ENCODE data around the gene ATG16L1.

The ATG16L1 gene

GRCh38 chr2:233236820-233237589, 14.5 kb upstream of the ATG16L1 start:
- Histone ChIP-seq H3K27ac (ENCODE audit: insufficient read depth in 1 of 2, low read depth in 1 of 2, low read length in 2 of 2, poor library complexity in 1 of 2, severe bottlenecking in 2 of 2) (no peak overlapping the region), H3K36me3 (ENCODE audit: control insufficient read depth in 4 of 4, insufficient read depth in 4 of 4, low read length in 3 of 4) (no peaks in the 10 kb centered on the region), H3K4me3 (ENCODE audit: control insufficient read depth in 1 of 7, extremely low read depth in 1 of 7, insufficient read depth in 4 of 7, low read depth in 2 of 7, low read length in 6 of 7) (no peak overlapping the region), H3K4me1 (ENCODE audit: control extremely low read depth in 1 of 4, control insufficient read depth in 4 of 4, insufficient read depth in 4 of 4, low read length in 3 of 4) (peaks cover under 1 to 11% (median 8%) of the 10 kb centered on the region in 4 experiments), H3K9me3 (ENCODE audit: control extremely low read depth in 1 of 5, control insufficient read depth in 4 of 5, insufficient read depth in 2 of 5, low read depth in 1 of 5, low read length in 4 of 5) (peaks cover 0 to 13% (median 0%) of the 10 kb centered on the region in 5 experiments), H3K27me3 (replicated peaks in 2 of 5; ENCODE audit: control insufficient read depth in 4 of 5, insufficient read depth in 5 of 5, low read length in 4 of 5) (no peaks in the 10 kb centered on the region)
- 89% methylated on average over 5 of the region's 7 CpGs for WGBS (ENCODE audit: insufficient coverage)
- POLR2A ChIA-PET = no interaction called here
- no peak for DNase-seq
- CTCF ChIA-PET = interaction anchor here (1.4 kb wide), 1 partner anchor 10 kb away, joined by 4 read pairs; no protein-coding TSS in a partner anchor

DNA sequence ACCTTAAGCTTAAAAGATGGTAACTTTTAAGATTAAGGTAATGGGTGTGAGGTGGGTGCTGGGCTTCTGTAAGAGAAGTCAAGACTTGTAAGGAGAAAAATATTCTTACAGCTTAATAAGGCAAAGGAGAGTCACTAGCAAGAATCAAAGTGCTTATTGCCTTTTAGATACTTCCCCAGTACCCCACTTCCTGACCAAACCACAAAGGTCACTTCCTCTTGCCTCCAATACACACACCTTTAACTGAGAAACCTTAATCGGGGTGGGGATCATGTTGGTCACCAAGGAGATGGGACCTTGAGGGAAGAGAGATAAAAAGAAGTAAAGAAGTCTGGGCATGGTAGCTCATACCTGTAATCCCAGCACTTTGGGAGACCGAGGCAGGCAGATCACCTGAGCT, 10.6 kb upstream of the ATG16L1 start:
- peaks cover 7 to 20% (median 12%) of the 10 kb centered on the region in 4 experiments for H3K4me1 ChIP-seq (ENCODE audit: control extremely low read depth in 1 of 4, control insufficient read depth in 4 of 4, insufficient read depth in 4 of 4, low read length in 3 of 4)
- peaks cover 0 to 13% (median 0%) of the 10 kb centered on the region in 5 experiments for H3K9me3 ChIP-seq (ENCODE audit: control extremely low read depth in 1 of 5, control insufficient read depth in 4 of 5, insufficient read depth in 2 of 5, low read depth in 1 of 5, low read length in 4 of 5)
- H3K27ac ChIP-seq (ENCODE audit: insufficient read depth in 1 of 2, low read depth in 1 of 2, low read length in 2 of 2, poor library complexity in 1 of 2, severe bottlenecking in 2 of 2) = no peak overlapping the region
- WGBS (ENCODE audit: insufficient coverage) = 100% methylated on average over 1 of the region's 2 CpGs
- peak overlapping the region in 2 of 7 experiments; percentile 17 to 23 for H3K4me3 ChIP-seq (ENCODE audit: control insufficient read depth in 1 of 7, extremely low read depth in 1 of 7, insufficient read depth in 4 of 7, low read depth in 2 of 7, low read length in 6 of 7)
- DNase-seq = peak in 2 of 3 donors; percentile 23 to 37
- H3K36me3 ChIP-seq (ENCODE audit: control insufficient read depth in 4 of 4, insufficient read depth in 4 of 4, low read length in 3 of 4) = no peaks in the 10 kb centered on the region
- ChIA-PET POLR2A (interaction anchor here (1.0 kb wide), 1 partner anchor 33 kb away, joined by 4 read pairs; no protein-coding TSS in a partner anchor), CTCF (no interaction called here)
- H3K27me3 ChIP-seq (replicated peaks in 2 of 5; ENCODE audit: control insufficient read depth in 4 of 5, insufficient read depth in 5 of 5, low read length in 4 of 5) = no peaks in the 10 kb centered on the region

DNA sequence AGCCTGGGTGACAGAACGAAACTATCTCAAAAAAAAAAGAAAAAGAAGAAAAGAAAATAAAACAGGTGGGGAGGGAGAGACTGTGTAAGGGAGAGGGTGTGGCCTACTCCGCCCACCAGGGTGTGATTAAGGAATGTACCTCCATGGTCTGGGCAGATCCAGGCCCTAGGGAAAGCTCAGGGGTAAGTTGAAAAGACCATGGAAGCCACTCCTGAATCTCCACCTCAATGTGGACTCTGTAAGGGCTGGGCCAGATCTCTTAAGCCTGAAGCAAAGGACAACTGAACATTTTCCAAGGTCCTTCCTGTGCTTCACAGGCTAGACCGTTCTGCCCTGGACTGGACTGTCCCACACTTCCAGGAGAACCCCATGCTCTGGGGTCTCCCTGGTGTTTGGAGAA, 9.7 kb upstream of the ATG16L1 start:
- H3K36me3 ChIP-seq (ENCODE audit: control insufficient read depth in 4 of 4, insufficient read depth in 4 of 4, low read length in 3 of 4) = no peaks in the 10 kb centered on the region
- H3K4me1 ChIP-seq (ENCODE audit: control extremely low read depth in 1 of 4, control insufficient read depth in 4 of 4, insufficient read depth in 4 of 4, low read length in 3 of 4) = peaks cover 7 to 20% (median 12%) of the 10 kb centered on the region in 4 experiments
- H3K4me3 ChIP-seq (ENCODE audit: control insufficient read depth in 1 of 7, extremely low read depth in 1 of 7, insufficient read depth in 4 of 7, low read depth in 2 of 7, low read length in 6 of 7) = no peak overlapping the region
- ChIA-PET POLR2A (interaction anchor here (0.6 kb wide), 1 partner anchor 10 kb away, joined by 4 read pairs; no protein-coding TSS in a partner anchor), CTCF (interaction anchor here (1.1 to 2.4 kb wide), 2 partner anchors 9 to 386 kb away, joined by 3 to 7 read pairs; partner anchors contain the start of gene ATG16L1)
- no peaks in the 10 kb centered on the region for H3K27me3 ChIP-seq (replicated peaks in 2 of 5; ENCODE audit: control insufficient read depth in 4 of 5, insufficient read depth in 5 of 5, low read length in 4 of 5)
- H3K9me3 ChIP-seq (ENCODE audit: control extremely low read depth in 1 of 5, control insufficient read depth in 4 of 5, insufficient read depth in 2 of 5, low read depth in 1 of 5, low read length in 4 of 5) = peaks cover 0 to 13% (median 0%) of the 10 kb centered on the region in 5 experiments
- WGBS (ENCODE audit: insufficient coverage) = 100% methylated on average over 2 of the region's 3 CpGs
- DNase-seq = no peak
- no peak overlapping the region for H3K27ac ChIP-seq (ENCODE audit: insufficient read depth in 1 of 2, low read depth in 1 of 2, low read length in 2 of 2, poor library complexity in 1 of 2, severe bottlenecking in 2 of 2)

- WGBS (ENCODE audit: insufficient coverage) = 82% methylated on average over 7 of the region's 14 CpGs
- peaks cover 7 to 20% (median 12%) of the 10 kb centered on the region in 4 experiments for H3K4me1 ChIP-seq (ENCODE audit: control extremely low read depth in 1 of 4, control insufficient read depth in 4 of 4, insufficient read depth in 4 of 4, low read length in 3 of 4)
- ChIA-PET POLR2A (interaction anchor here (0.6 kb wide), 2 partner anchors 24 to 30 kb away, joined by 3 read pairs; no protein-coding TSS in a partner anchor), CTCF (interaction anchor here (1.1 to 2.4 kb wide), 2 partner anchors 9 to 386 kb away, joined by 3 to 7 read pairs; partner anchors contain the start of gene ATG16L1)
- DNase-seq = peak; percentile 44 to 86 (median 81)
- H3K9me3 ChIP-seq (ENCODE audit: control extremely low read depth in 1 of 5, control insufficient read depth in 4 of 5, insufficient read depth in 2 of 5, low read depth in 1 of 5, low read length in 4 of 5) = peaks cover 0 to 9% (median 0%) of the 10 kb centered on the region in 5 experiments
- H3K27me3 ChIP-seq (replicated peaks in 2 of 5; ENCODE audit: control insufficient read depth in 4 of 5, insufficient read depth in 5 of 5, low read length in 4 of 5) = no peaks in the 10 kb centered on the region
- no peak overlapping the region for H3K27ac ChIP-seq (ENCODE audit: insufficient read depth in 1 of 2, low read depth in 1 of 2, low read length in 2 of 2, poor library complexity in 1 of 2, severe bottlenecking in 2 of 2)
- H3K4me3 ChIP-seq (ENCODE audit: control insufficient read depth in 1 of 7, extremely low read depth in 1 of 7, insufficient read depth in 4 of 7, low read depth in 2 of 7, low read length in 6 of 7) = peak overlapping the region in 1 of 7 experiments; percentile 43
- no peaks in the 10 kb centered on the region for H3K36me3 ChIP-seq (ENCODE audit: control insufficient read depth in 4 of 4, insufficient read depth in 4 of 4, low read length in 3 of 4)
These were observed 9.1 kb upstream of the ATG16L1 start for GRCh38 chr2:233242231-233242927.

- H3K27ac ChIP-seq (ENCODE audit: insufficient read depth in 1 of 2, low read depth in 1 of 2, low read length in 2 of 2, poor library complexity in 1 of 2, severe bottlenecking in 2 of 2) = no peak overlapping the region
- CTCF ChIA-PET = interaction anchor here (2.4 kb wide), 1 partner anchor 8 kb away, joined by 7 read pairs; the partner anchor contains the start of gene ATG16L1
- no peak overlapping the region for H3K4me3 ChIP-seq (ENCODE audit: control insufficient read depth in 1 of 7, extremely low read depth in 1 of 7, insufficient read depth in 4 of 7, low read depth in 2 of 7, low read length in 6 of 7)
- WGBS (ENCODE audit: insufficient coverage) = 100% methylated on average over 4 of the region's 4 CpGs
- no peaks in the 10 kb centered on the region for H3K36me3 ChIP-seq (ENCODE audit: control insufficient read depth in 4 of 4, insufficient read depth in 4 of 4, low read length in 3 of 4)
- no peak for DNase-seq
- H3K4me1 ChIP-seq (ENCODE audit: control extremely low read depth in 1 of 4, control insufficient read depth in 4 of 4, insufficient read depth in 4 of 4, low read length in 3 of 4) = peaks cover 7 to 23% (median 12%) of the 10 kb centered on the region in 4 experiments
- H3K27me3 ChIP-seq (replicated peaks in 2 of 5; ENCODE audit: control insufficient read depth in 4 of 5, insufficient read depth in 5 of 5, low read length in 4 of 5) = no peaks in the 10 kb centered on the region
- no peaks in the 10 kb centered on the region for H3K9me3 ChIP-seq (ENCODE audit: control extremely low read depth in 1 of 5, control insufficient read depth in 4 of 5, insufficient read depth in 2 of 5, low read depth in 1 of 5, low read length in 4 of 5)
- POLR2A ChIA-PET = interaction anchor here (0.6 kb wide), 1 partner anchor 31 kb away, joined by 3 read pairs; no protein-coding TSS in a partner anchor
These were observed 8.1 kb upstream of the ATG16L1 start for GRCh38 chr2:233243348-233243747.

GRCh38 chr2:233244818-233245217, 6.7 kb upstream of the ATG16L1 start:
- no peaks in the 10 kb centered on the region for H3K9me3 ChIP-seq (ENCODE audit: control extremely low read depth in 1 of 5, control insufficient read depth in 4 of 5, insufficient read depth in 2 of 5, low read depth in 1 of 5, low read length in 4 of 5)
- no peaks in the 10 kb centered on the region for H3K27me3 ChIP-seq (replicated peaks in 2 of 5; ENCODE audit: control insufficient read depth in 4 of 5, insufficient read depth in 5 of 5, low read length in 4 of 5)
- 64% methylated on average over 1 of the region's 5 CpGs for WGBS (ENCODE audit: insufficient coverage)
- H3K27ac ChIP-seq (ENCODE audit: insufficient read depth in 1 of 2, low read depth in 1 of 2, low read length in 2 of 2, poor library complexity in 1 of 2, severe bottlenecking in 2 of 2) = no peak overlapping the region
- POLR2A ChIA-PET = no interaction called here
- CTCF ChIA-PET = no interaction called here
- no peak for DNase-seq
- peaks cover 13 to 36% (median 20%) of the 10 kb centered on the region in 4 experiments for H3K4me1 ChIP-seq (ENCODE audit: control extremely low read depth in 1 of 4, control insufficient read depth in 4 of 4, insufficient read depth in 4 of 4, low read length in 3 of 4)
- H3K4me3 ChIP-seq (ENCODE audit: control insufficient read depth in 1 of 7, extremely low read depth in 1 of 7, insufficient read depth in 4 of 7, low read depth in 2 of 7, low read length in 6 of 7) = no peak overlapping the region
- H3K36me3 ChIP-seq (ENCODE audit: control insufficient read depth in 4 of 4, insufficient read depth in 4 of 4, low read length in 3 of 4) = no peaks in the 10 kb centered on the region
